Jurkat, Clone E6-1 (cell line): ENCODE results near the gene PTPN22. TPM values are rescaled to one million over a fixed set of nuclear protein-coding genes. Genes with fewer than 3 reads are reported as not detected.

Experiments
- DNase-seq: peaks from one replicate; pipeline ENCODE4 v3.0.0-alpha.2; 2011; ENCODE audit warnings: low read depth, low spot score
- H3K4me3 ChIP-seq: 2 replicates; pipeline ENCODE4 v1.5.1; 2011; ENCODE audit warnings: mild to moderate bottlenecking, low read length, control low read depth, moderate library complexity
- polyA plus RNA-seq: library from polyadenylated mRNA; unstranded; fragments of >200 nt; gene quantifications from one replicate; pipeline ENCODE4 v1.2.1, GENCODE V29; 2012; ENCODE audit warnings: missing spikeins; ENCODE audit not compliant: insufficient read length, insufficient read depth

The PTPN22 gene
- 8.0 TPM for polyA plus RNA-seq

DNA sequence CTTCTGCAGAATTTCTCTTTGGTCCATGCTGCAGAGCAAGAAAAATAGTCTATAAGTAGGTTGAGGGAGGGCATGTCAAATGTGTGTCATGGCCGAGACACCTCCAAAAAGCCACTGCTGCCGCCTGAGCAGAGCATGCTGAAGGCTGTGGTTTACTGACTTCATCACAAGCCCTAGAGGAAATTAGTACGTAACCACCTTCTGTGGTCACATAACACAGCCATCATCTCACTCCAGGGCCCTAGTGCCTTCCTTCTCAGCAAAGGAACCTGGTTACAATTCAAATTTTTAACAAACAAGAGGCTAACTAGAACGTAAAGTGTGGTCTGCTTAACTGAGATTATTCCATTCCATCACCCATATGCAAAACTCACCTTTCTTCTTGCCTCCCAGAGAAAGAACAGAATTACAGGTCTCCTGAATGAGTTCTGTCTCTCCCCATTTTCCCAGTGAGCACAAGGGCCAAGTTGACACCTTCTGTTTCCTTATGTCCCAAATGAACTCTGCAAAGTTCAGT is at the start of gene PTPN22:
TSS of gene PTPN22 (minus strand) at position 116 of the 517 bp plus-strand sequence.
- H3K4me3 ChIP-seq, result peak within 1 kb of the TSS; percentile 63
- peak; percentile 95 for DNase-seq

DNA sequence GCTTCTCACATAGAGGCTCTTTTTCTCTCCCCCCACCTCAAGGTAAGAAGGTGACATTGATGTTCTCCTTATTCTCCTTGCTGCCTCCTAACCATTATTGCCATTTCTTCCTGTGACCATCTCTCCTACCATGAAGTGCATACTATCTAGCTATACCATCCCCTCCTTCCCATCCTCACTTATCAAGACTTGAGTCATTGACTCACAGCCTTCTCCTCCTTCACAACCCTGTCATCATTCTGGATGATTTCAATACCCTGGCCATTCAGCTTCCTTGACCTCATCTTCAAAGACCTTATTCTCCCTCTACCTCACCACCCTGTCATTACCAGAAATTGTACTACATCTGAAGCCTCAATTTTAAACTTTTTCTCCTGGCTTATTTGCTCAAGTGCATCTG is 46.7 kb upstream of the PTPN22 start:
- no peak overlapping the region for H3K4me3 ChIP-seq
- DNase-seq, result no peak

DNA sequence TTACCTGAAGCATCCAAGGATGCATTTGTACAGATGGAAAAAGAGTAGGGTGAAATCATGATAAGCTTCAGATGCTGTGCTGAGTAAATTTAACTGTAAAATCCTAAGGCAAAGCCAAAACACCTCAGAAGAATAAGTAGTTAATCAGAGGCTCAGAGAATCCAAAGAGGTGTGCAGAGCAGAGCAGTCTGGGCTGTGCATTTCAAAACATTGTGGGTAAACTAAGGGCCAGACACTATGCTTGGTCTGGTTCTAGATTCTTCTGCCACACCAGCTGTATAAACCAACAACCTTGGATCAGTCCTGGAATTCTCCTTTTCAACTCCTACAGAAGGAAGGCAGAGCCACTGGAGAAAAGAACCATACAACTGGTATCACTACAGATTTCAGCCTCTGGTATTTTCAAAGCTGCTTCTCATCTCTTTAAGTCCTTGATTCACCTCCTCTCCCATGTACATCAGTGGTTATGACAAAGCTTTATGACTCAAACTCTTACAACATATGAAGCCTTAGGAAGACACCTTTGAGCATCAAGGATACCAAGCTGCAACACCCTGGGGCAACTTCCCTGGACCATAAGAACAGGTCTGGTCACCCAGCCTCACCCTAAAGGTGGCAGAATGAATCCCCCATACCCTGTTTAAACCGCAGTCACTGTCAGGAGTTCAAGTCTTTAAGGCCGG is 46.0 kb upstream of the PTPN22 start:
- no peak for DNase-seq
- no peak overlapping the region for H3K4me3 ChIP-seq

DNA sequence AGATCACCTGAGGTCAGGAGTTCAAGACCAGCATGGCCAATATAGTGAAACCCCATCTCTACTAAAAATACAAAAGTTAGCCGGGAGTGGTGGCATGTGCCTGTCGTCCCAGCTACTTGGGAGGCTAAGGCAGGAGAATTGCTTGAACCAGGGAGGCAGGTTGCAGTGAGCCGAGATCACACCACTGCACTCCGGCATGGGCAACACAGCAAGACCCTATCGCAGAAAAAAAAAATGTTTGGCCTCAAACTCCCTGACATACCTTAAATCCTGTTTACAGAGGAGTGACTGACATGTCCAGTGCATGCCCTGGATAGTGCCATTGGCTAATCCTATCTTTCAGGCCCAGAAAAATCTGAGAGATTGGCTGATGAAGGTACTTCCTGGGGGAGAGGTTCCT is 45.5 kb upstream of the PTPN22 start:
- no peak overlapping the region for H3K4me3 ChIP-seq
- DNase-seq, result no peak

DNA sequence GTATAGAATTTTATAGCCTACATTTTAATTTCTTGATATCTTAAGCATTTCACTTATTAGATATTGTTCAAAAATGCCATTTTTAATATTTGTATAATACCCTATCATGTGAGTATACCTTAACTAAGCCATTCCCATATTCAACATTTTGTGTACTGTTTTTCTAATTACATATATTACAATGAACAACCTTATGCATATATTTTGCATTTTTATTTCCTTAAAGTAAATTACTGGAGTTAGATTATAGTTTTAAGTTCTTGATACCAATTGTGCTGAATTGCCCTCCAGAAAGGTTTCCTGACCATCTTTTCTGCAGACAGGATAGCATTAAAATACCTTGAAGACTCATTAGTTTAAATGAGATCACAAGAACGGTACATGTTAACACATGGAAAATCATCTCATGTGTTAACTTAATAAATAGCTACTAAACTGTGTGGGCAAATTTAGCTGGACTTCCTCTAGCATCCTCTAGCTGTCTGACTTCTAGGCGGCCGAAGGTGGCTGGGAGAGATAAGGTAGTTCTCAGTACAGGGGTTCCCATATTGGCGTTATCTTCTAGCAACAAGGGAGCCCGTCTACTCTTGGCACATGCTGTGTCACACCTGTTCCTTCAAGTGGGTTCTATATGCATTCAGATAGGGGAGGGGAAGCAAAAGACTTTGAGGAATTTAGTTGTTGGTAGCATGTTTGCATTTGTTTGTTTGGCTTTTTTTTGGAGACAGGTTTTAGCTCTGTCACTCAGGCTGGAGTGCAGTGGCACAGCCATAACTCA is 42.6 kb upstream of the PTPN22 start:
- no peak overlapping the region for H3K4me3 ChIP-seq
- DNase-seq, result no peak

DNA sequence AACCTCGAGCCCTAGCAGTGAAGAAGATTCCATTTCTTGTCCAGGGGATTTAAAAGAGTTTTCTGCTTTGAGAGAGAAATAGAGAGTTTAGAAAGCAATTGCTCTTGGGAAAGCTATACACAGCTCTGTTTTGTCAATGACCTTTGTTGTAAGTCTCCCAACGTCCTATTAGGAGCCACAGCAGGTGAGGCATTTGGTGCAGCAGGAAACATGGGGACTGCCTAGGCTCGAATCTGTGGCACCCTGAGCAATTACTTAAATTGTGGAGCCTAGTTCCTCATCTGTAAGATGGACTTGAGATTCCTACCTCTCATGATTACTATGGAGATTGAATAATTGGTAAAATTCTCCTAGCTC is 41.8 kb upstream of the PTPN22 start:
- no peak for DNase-seq
- no peak overlapping the region for H3K4me3 ChIP-seq

DNA sequence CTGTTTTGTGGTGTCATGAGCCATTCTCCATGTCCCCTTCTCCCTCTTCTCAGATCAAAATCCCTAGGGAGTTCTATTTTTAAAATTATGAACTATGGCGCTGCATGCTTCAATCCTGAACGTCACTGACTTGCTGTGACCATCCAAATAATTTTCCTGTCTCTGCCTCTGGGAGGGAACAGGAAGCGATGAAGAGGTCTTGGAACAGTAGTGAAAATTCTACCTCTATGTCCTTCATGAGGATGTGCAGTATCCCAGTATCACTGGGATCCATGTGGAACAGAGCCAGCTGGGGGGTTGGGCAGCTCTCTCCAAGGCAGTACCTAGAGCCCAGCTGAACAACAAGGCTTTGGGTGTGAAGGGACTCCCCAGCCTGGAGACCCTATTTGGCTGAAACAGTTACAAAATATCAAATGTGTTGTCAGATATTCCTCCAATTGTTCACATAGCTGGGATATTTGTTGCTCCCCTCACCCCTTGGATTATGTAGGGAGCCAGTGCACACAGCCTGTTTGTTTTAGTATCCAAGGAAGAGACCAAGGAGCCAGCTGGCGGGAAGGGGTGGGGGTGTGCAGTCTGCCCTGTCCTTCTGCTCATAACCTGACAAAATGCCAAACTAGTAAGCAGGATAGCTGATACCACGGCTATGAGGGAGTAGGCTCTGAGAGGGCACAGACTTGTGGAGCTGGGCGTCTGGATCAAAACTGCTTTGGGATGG is 41.2 kb upstream of the PTPN22 start:
- H3K4me3 ChIP-seq, result no peak overlapping the region
- no peak for DNase-seq

DNA sequence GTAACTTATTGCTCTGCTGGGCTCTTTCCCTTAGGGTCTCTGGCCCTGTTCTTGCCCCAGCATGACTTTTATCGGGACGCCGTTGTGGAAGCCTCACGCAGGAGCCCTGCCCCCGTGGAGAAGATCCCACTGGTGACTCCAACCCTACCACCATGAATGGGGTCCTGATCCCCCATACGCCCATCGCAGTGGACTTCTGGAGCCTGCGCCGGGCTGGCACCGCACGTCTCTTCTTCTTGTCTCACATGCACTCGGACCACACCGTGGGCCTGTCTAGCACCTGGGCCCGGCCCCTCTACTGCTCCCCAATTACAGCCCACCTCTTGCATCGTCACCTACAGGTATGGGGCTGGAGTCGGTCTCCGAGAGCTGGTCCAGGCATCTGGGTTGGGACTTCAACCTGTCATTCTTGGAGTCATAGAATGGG is 33.9 kb upstream of the PTPN22 start:
- DNase-seq, result no peak
- peak overlapping the region; percentile 90 for H3K4me3 ChIP-seq

DNA sequence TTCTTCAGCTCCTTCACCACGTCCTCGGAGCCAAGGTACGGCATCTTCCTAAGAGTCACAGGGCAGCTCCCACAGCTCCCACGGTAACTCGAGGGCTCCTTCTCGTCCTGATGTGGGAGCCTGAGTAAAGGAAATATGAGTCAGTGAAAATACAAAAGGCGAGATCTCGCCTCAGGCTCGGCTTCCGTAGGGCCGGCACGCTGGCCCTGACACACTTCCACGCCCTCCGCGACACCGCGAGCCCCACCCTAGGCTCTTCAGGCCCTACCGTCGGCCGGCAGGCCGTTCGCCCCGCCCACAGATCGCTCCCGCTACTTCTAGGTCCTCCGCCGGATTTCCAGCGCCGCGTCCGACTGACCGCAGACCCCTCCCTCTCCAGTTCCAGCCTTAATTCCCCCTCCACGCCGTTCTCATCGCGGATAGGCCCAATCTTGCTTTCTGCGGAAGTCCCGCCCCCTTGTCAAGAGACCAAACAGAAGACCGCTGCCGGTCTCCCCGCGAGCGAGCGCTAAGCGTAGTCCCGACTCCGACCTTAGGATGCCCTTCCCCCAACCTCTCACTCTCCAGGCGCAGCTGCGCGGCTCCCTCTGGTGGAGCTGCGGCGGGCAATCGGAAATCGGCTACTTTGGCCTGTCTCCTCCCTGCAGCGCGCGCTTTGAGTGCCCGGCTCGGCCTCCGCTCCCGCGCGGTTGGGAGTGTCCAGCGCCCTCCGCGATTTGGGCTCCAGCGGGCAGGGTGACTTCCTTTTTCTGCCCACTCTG is 33.3 kb upstream of the PTPN22 start, which contains the start of the genes AP4B1 and DCLRE1B:
TSS of gene AP4B1 (minus strand) at position 126 of the 761 bp plus-strand sequence. CDS start at position 44, 82 bp downstream.
TSS of gene DCLRE1B (plus strand) at position 653 of the 761 bp plus-strand sequence. CDS start 261 bp downstream, outside the sequence.
- peak within 1 kb of the TSS; percentile 90 for H3K4me3 ChIP-seq
- DNase-seq, result peak; percentile 99

DNA sequence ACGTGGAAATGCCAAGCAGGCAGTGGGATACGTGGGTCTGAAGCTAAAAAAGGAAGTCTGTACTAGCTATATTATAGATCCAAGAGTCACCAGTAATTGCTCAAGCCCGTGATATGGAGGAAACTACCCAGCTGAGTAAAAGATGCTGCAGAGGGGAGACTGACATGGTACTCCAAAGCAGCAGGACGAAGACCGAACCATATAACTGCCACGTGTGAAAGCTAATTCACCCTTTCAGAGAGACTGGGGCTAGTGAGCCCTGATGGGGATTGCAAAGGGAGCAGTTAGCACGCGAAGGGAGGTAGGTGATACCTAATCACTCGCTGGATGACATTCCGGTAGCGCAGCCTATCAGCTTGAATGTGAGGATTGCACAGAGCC is 32.8 kb upstream of the PTPN22 start:
- H3K4me3 ChIP-seq, result peak overlapping the region; percentile 90
- DNase-seq, result no peak

DNA sequence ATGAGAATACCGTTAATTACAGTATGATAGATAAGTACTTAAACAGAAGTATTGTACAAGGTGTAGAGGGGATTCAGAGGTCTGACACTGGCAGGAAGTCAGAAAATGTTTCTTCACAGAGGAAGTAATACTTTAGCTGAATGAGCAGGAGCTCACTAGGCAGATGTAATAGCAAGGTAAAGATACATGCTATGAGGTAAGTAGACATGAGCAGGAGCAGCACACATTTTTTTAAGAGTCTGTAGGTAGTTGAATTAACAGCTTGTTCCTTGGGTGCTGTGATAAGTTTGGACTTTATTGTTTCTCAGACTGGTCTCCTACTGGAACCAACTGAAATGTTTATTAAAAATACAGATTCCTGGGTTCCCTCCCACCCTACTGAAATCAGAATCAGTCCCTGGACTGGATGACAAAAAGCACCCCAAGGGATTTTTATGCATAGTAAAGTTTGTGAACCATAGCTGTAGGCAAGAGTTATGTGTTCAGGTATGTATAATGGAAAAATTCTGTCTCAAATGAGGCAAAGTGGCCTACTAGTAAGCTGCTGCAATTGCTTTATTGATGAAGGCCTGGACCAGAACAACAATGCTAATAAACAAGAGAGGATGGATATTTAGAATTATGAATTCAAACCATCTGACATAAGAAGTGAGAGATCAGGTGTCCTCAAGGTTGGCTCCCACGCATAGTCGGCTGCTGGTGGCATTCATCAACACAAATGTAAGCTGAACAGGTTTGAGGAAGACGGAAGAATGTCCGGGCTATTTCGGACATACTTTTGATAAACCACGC is 32.2 kb upstream of the PTPN22 start:
- DNase-seq, result no peak
- peak overlapping the region; percentile 90 for H3K4me3 ChIP-seq

DNA sequence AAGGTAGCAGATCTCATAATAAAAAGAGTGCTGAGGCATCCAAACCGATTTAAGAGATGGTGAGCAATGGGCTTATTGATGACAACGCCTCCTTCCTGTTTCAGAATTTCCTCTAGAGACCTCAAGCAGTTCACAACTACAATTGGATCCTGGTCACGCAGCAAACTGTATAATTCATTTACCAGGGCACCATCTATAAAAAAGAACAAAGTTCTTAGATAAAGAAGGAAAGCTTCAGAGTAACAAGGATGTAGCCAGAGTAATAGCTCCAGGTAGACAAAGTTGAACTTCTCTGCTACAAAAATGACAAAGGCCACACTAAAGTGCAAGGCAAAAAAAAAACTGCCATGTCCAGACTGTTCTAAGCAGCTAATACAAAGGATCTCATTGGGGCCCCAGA is 29.7 kb upstream of the PTPN22 start:
- no peak for DNase-seq
- no peak overlapping the region for H3K4me3 ChIP-seq

DNA sequence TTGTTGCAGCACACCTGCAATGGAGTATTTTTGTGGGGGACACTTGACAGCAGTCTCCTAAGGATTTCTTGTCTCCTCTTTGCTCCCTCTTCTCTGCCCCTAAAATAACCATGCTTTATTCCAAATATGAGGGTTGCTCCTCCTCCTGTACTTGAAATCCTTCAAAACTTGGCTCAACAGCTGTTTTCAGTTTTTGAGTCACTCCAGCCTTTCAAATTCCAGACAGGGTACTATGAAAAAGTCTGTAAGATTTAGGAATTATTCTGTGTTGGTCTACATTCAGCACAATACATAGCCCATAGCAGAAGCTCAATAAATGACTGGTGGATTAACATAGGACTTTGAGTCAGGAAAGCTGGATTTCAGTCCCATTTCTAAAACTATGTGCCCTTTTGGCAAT is 27.6 kb upstream of the PTPN22 start:
- DNase-seq, result no peak

DNA sequence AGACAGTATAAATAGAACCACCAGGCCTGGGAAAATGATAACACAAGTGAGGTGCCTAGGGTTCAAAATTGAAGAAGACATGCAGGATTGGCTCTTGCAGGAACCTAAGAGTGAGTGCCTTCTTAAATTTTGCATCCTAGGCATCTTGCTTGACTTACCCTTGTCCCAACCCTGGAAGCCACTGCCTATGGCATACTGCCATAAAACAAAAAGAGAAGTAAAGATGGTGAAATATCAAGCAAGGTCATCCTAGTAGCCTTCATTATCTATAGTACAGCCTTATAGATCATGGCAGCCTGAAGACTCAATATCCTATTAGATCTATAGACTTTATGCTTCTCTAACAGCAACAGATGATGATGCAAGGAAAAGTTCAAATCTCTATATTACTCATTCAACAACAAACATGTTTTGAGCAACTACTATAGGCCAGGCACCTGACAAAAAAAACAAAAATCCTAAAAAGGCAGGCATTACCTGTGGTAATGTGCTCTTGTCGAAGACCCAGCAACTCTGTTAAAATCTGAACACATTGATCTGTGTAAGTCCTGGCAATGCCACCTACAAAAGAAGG is 26.8 kb upstream of the PTPN22 start:
- H3K4me3 ChIP-seq, result no peak overlapping the region
- no peak for DNase-seq

More for the DNA sequence above, 27.6 kb upstream of the PTPN22 start:
- no peak overlapping the region for H3K4me3 ChIP-seq

DNA sequence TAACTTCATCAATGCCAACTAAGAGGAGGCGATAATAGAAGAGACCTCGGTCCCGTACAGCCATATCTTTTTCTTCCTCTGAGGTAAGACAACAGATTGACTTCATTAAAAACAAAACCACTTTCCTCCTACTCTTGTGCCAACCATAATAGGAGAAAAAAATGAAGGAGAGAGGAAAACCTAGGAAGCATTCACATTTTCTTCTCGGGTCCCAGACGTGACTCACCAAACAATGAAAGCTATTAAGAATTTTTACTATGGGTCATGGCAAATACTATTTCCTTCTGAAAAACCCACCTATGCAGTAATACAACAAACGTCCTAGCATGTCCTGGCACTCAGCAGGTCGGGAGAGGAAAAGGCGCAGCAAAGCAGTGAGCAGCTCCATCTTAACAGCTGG is 24.4 kb upstream of the PTPN22 start:
- H3K4me3 ChIP-seq, result no peak overlapping the region
- DNase-seq, result no peak

DNA sequence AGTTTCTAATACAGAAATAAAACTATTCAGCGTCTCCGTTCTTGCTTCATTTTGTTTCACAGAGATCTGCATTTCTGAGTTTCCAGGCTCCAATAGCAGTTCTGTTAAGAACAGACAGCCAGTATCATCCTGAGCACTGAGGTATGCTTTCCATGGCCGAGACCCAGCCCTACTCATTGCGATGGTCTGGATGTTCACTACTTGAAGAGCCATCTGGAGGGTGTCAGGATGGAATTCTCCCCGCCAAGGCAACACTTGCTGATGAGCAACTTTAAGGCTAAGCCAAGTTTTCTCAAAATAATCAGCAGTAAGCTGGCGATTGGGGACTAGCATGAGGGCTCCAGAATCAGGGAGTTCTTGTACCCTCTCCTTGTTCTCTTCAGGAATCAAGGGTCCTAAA is 23.6 kb upstream of the PTPN22 start:
- no peak overlapping the region for H3K4me3 ChIP-seq
- DNase-seq, result no peak

DNA sequence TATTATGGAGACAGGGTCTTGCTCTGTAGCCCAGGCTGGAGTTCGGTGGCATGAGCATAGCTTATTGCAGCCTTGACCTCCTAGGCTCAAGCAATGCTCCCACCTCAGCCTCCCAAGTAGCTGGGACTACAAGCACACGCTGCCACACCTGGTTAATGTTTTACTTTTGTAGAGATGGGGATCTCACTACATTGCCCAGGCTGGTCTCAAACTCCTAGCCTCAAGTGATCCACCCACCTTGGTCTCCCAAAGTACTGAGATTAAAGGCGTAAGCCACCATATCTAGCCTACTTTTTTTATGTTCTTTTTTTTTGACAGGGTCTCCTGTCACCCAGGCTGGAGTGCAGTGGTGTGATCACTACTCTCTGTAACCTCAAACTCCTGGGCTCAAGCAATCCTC is 21.8 kb upstream of the PTPN22 start:
- no peak for DNase-seq
- H3K4me3 ChIP-seq, result no peak overlapping the region
